Right lobe of liver (tissue), 6 donors: ENCODE measurements around the gene PRF1. TPM values are rescaled to one million over a fixed set of nuclear protein-coding genes. Genes with fewer than 3 reads are reported as not detected.

ENCODE experiments used
- ATAC-seq, 4 donors: fragments of 200-7000 bp; cut with Tn5 transposase; one replicate each; pipeline ENCODE4 v1.9.1; 2020; ENCODE audit warnings: mild to moderate bottlenecking in 4 of 4, moderate library complexity in 4 of 4
- DNase-seq, 3 donors: peaks; one replicate each; pipeline ENCODE4 v3.0.0-alpha.2; 2020
- H3K27ac ChIP-seq, 3 donors: fragments of 200-600 bp; one replicate each; pipeline ENCODE4 v1.8.0; 2022
- H3K27me3 ChIP-seq, 2 donors: fragments of 200-600 bp; one replicate each; pipeline ENCODE4 v1.8.0; 2022
- H3K36me3 ChIP-seq, 4 donors: fragments of 200-600 bp; sonication (generic) in 1 of 4; one replicate each; pipeline versions ENCODE4 v1.5.1 to v1.8.0; 2017 to 2022; ENCODE audit warnings: control low read depth in 1 of 4
- H3K4me1 ChIP-seq, 4 donors: fragments of 200-600 bp; sonication (generic) in 1 of 4; one replicate each; pipeline versions ENCODE4 v1.5.1 to v1.8.0; 2017 to 2022; ENCODE audit warnings: control low read depth in 1 of 4
- H3K4me3 ChIP-seq, 3 donors: fragments of 200-600 bp; one replicate each; pipeline ENCODE4 v1.8.0; 2022
- H3K9me3 ChIP-seq, 4 donors: fragments of 200-600 bp; sonication (generic) in 1 of 4; one replicate each; pipeline versions ENCODE4 v1.5.1 to v1.8.0; 2017 to 2022; ENCODE audit warnings: control low read depth in 1 of 4
- CTCF ChIP-seq, 4 donors: fragments of 200-600 bp in 3 of 4; fragments of 450-650 bp in 1 of 4; IDR thresholded peaks; one replicate each; pipeline versions ENCODE4 v1.5.1 to v1.8.0; 2016 to 2022; ENCODE audit warnings: antibody characterized with exemption in 4 of 4, mild to moderate bottlenecking in 2 of 4
- POLR2A ChIP-seq: fragments of 450-650 bp; IDR thresholded peaks from one replicate; pipeline ENCODE4 v1.6.1; 2017; ENCODE audit warnings: antibody characterized with exemption, mild to moderate bottlenecking
- whole genome bisulfite sequencing: methylation state at CpG from one replicate; pipeline ENCODE4 v1.1.6; 2018; ENCODE audit warnings: low coverage, low lambda C conversion rate; ENCODE audit not compliant: insufficient coverage; ENCODE audit errors: missing lambda C conversion rate; 5-methylcytosine and 5-hydroxymethylcytosine counted together
- intact Hi-C, 2 donors: fragments of 100-400 bp; cut with DNase I; formaldehyde crosslinking; loops; one replicate each; pipeline versions ENCODE4 v1.11.2 to v1.14.1; 2022
- total RNA-seq, 6 experiments: library from RNA; depleted of rRNA in 2 of 6; stranded (reverse); fragments of >200 nt in 2 of 6; fragmentation: NEBNext Ultra II Directional in 3 of 6; extraction: Animal tissue kit (Norgen Biotek cat#: 25700) in 3 of 6; gene quantifications; one replicate each; pipeline versions ENCODE4 v1.1.0 to v1.2.4, GENCODE V29; 2016 to 2023
- donor health status: DM: no; HTN: yes; CAD: no.
- donor health status: DM: no; HTN: no; CAD: no.
- donor health status: DM: no; HTN: no; CAD: no.
- donor health status: DM: no; HTN: yes; CAD: no.
- donor health status: DM: no; HTN: yes; CAD: no.

The PRF1 gene
- total RNA-seq, 6 experiments from 2014 or later, result 1.7 to 6.5 (median 3.1) TPM

DNA sequence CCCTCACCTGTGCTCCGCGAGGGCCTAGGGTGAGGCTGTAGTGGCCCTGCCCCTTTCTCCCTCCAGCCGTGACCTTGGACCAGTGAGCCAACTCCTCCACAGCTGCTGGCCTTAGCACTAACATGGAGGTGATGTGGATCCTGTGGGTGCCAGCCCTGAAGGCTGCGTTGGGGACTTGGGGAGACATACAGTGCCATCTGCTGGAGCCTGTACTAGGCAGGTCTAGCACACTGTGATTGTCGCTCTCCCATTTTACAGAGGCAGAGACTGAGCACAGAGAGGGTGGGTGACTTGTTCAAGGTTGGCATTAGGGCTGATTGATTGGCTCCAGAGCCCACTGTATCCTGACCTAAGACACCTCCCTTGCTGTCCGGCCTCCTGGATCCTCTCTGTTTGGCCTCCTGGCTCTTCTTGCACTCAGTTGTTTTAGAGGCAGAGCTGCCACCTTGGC lies 37.6 kb downstream of the PRF1 start:
- WGBS, result no CpG with 5 or more reads among the region's 6 CpGs
- no peaks in the 10 kb centered on the region for H3K27me3 ChIP-seq
- DNase-seq (peak in 1 of 3 donors; percentile 16), ATAC-seq (peak in 1 of 4 donors; percentile 25)
- H3K36me3 ChIP-seq, result no peaks in the 10 kb centered on the region
- no peak overlapping the region for H3K27ac ChIP-seq
- H3K4me1 ChIP-seq, result no peaks in the 10 kb centered on the region
- no peak overlapping the region for H3K4me3 ChIP-seq
- no peaks in the 10 kb centered on the region for H3K9me3 ChIP-seq
- intact Hi-C loops, result no loop called here
- no peak for TF ChIP-seq POLR2A
- TF ChIP-seq CTCF (IDR thresholded peaks at IDR 0.05), result peak in 1 of 4 donors; percentile 7

DNA sequence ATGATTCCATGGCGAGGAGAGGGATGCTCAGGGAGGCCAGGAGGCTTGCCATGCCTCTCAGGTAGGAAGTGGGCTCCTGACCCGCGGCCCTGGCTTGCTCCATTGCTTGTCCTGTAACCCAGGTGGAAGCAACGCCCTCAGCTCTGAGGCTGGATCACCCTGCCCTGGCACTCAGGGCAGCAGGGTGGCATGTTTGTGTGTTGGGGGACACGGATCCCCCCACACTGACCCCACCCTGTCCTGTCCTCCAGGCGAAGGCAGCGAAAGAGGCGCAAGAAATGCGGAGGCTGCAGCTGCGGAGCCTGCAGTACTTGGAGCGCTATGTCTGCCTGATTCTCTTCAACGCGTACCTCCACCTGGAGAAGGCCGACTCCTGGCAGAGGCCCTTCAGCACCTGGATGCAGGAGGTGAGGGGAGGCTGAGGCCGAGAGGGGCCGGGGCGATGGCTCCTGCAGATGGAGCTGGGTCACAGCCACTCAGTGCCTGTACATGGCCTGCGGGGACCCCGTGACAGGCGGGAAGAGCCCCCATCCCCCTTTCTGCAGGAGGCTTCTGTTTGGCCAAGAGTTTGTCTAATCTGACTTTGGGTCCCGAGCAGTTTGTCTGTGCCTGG lies 38.3 kb downstream of the PRF1 start:
- DNase-seq (peak in 2 of 3 donors; percentile 14 to 33), ATAC-seq (no peak)
- no peaks in the 10 kb centered on the region for H3K4me1 ChIP-seq
- H3K27me3 ChIP-seq, result no peaks in the 10 kb centered on the region
- H3K36me3 ChIP-seq, result no peaks in the 10 kb centered on the region
- no peak overlapping the region for H3K4me3 ChIP-seq
- no peaks in the 10 kb centered on the region for H3K9me3 ChIP-seq
- intact Hi-C loops, result no loop called here
- WGBS, result 60% methylated on average over 1 of the region's 21 CpGs
- no peak overlapping the region for H3K27ac ChIP-seq
- TF ChIP-seq CTCF (IDR thresholded peaks at IDR 0.05) (no peak), POLR2A (no peak)

GRCh38 chr10:70563230-70563629 lies 39.3 kb downstream of the PRF1 start:
- no peaks in the 10 kb centered on the region for H3K27me3 ChIP-seq
- H3K36me3 ChIP-seq, result no peaks in the 10 kb centered on the region
- DNase-seq (peak in 1 of 3 donors; percentile 14), ATAC-seq (no peak)
- no peaks in the 10 kb centered on the region for H3K9me3 ChIP-seq
- TF ChIP-seq POLR2A (no peak), CTCF (IDR thresholded peaks at IDR 0.05) (no peak)
- H3K4me1 ChIP-seq, result no peaks in the 10 kb centered on the region
- H3K4me3 ChIP-seq, result no peak overlapping the region
- WGBS, result 88% methylated on average over 3 of the region's 7 CpGs
- intact Hi-C loops, result no loop called here
- no peak overlapping the region for H3K27ac ChIP-seq

GRCh38 chr10:70562036-70562755 lies 40.3 kb downstream of the PRF1 start:
- ATAC-seq, result no peak
- intact Hi-C loops, result no loop called here

More at GRCh38 chr10:70562036-70562755, 40.3 kb downstream of the PRF1 start:
- H3K27ac ChIP-seq, result no peak overlapping the region
- H3K4me3 ChIP-seq, result no peak overlapping the region
- H3K36me3 ChIP-seq, result no peaks in the 10 kb centered on the region
- H3K9me3 ChIP-seq, result no peaks in the 10 kb centered on the region
- peak in 1 of 3 donors; percentile 6 for DNase-seq
- H3K4me1 ChIP-seq, result no peaks in the 10 kb centered on the region
- TF ChIP-seq POLR2A (no peak), CTCF (IDR thresholded peaks at IDR 0.05) (no peak)
- 94% methylated on average over 6 of the region's 15 CpGs for WGBS
- no peaks in the 10 kb centered on the region for H3K27me3 ChIP-seq
